HEK293T (cell line): ENCODE data around the gene PODNL1.

ENCODE experiments used
- ARNT ChIP-seq: fragments of 450-650 bp; IDR thresholded peaks from 2 replicates; pipeline ENCODE4 v1.6.1; 2017; ENCODE audit warnings: mild to moderate bottlenecking
- BHLHE40 ChIP-seq: fragments of 450-650 bp; IDR thresholded peaks from 2 replicates; pipeline ENCODE4 v1.6.1; 2016; ENCODE audit warnings: mild to moderate bottlenecking, moderate library complexity, borderline replicate concordance
- FOXA1 ChIP-seq: fragments of 450-650 bp; IDR thresholded peaks from 2 replicates; pipeline ENCODE4 v1.6.1; 2016; ENCODE audit warnings: mild to moderate bottlenecking
- FOXK2 ChIP-seq: fragments of 450-650 bp; IDR thresholded peaks from 2 replicates; pipeline ENCODE4 v1.6.1; 2016; ENCODE audit warnings: mild to moderate bottlenecking
- FOXM1 ChIP-seq: fragments of 450-650 bp; IDR thresholded peaks from 2 replicates; pipeline ENCODE4 v1.6.1; 2017; ENCODE audit warnings: mild to moderate bottlenecking, borderline replicate concordance
- HDGF ChIP-seq: fragments of 450-650 bp; IDR thresholded peaks from 2 replicates; pipeline ENCODE4 v1.6.1; 2017; ENCODE audit warnings: antibody characterized with exemption, borderline replicate concordance
- SUZ12 ChIP-seq: fragments of 450-650 bp; IDR thresholded peaks from 2 replicates; pipeline ENCODE4 v1.6.1; 2016; ENCODE audit warnings: mild to moderate bottlenecking
- TARDBP ChIP-seq: fragments of 450-650 bp; IDR thresholded peaks from 2 replicates; pipeline ENCODE4 v1.6.1; 2016
- TF ChIP-seq, protein P1 (sequence below): fragments of 450-650 bp; IDR thresholded peaks from 2 replicates; pipeline ENCODE4 v1.6.1; 2016

GRCh38 chr19:13931391-13932148 is 6.6 kb downstream of the PODNL1 start:
- no peak for TF ChIP-seq FOXM1
- no peak for TF ChIP-seq FOXK2
- no peak for TF ChIP-seq FOXA1
- TF ChIP-seq SUZ12, result no peak
- no peak for TF ChIP-seq HDGF
- no peak for TF ChIP-seq BHLHE40
- no peak for TF ChIP-seq ARNT
- no peak for TF ChIP-seq TARDBP
- TF ChIP-seq, protein P1, sequence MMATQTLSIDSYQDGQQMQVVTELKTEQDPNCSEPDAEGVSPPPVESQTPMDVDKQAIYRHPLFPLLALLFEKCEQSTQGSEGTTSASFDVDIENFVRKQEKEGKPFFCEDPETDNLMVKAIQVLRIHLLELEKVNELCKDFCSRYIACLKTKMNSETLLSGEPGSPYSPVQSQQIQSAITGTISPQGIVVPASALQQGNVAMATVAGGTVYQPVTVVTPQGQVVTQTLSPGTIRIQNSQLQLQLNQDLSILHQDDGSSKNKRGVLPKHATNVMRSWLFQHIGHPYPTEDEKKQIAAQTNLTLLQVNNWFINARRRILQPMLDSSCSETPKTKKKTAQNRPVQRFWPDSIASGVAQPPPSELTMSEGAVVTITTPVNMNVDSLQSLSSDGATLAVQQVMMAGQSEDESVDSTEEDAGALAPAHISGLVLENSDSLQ, result no peak
